Measurements from ENCODE around the gene LRRC57.
"Not testable (repeated sequence)": the region's sequence is repeated elsewhere in the genome, so short reads cannot be mapped to it uniquely, and the experiment has no call there.

LRRC57 gene

DNA sequence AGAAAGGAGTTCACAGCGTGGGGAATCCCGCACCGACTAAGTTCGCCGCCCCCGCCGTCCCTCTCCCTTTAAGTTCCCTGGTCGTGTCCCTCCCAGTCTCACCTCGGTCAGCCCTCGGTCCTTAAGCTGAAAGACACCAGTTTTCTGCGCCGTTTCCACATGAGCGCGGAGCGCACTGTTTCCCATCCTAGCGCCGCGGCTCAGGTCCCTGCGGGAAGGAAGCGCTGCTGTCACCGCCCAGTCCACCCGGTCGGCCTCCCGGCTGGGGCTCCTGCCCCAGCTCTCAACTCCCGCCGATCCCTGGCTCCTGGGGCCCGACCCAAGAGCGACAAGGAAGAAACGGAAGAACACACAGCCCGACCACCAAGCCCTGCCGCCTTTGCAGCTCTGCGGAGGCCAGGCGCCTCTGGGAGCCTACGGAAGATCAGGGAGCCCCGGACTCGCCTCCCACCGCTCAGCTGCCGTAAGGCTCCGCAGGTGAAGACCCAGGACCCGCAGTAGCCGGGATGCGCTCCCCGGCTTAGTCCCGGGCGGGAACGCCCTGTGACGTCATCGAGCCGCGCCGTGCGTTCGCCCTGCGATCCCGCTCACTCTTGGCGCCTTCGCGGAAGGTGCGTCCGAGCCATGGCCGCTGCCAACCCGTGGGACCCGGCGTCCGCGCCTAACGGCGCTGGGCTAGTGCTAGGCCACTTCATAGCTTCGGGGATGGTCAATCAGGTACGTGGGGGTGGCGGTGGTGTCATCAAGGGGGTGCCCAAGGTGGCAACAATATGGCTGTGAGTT lies at the start of gene LRRC57, which contains the start of gene HAUS2:
LRRC57 (minus strand) TSS at position 545 of the 783 bp plus-strand sequence; CDS start at position 186, 359 bp downstream.
HAUS2 (plus strand) TSS at position 590 of the 783 bp plus-strand sequence; CDS start at position 625, 35 bp downstream.
- DNase-seq (ENCODE audit: low read depth in 1 of 2, low spot score in 1 of 2): peak; percentile 73 to 82

- no peak for DNase-seq (ENCODE audit: low read depth in 1 of 2, low spot score in 1 of 2)
These were observed 47.1 kb upstream of the LRRC57 start for GRCh38 chr15:42595626-42596240.

GRCh38 chr15:42594095-42594494 lies 45.5 kb upstream of the LRRC57 start:
- DNase-seq (ENCODE audit: low read depth in 1 of 2, low spot score in 1 of 2): no peak

GRCh38 chr15:42593143-42593542 lies 44.5 kb upstream of the LRRC57 start:
- DNase-seq (ENCODE audit: low read depth in 1 of 2, low spot score in 1 of 2): no peak

- no peak for DNase-seq (ENCODE audit: low read depth in 1 of 2, low spot score in 1 of 2)
These were observed 44.1 kb upstream of the LRRC57 start for GRCh38 chr15:42592716-42593115.

DNA sequence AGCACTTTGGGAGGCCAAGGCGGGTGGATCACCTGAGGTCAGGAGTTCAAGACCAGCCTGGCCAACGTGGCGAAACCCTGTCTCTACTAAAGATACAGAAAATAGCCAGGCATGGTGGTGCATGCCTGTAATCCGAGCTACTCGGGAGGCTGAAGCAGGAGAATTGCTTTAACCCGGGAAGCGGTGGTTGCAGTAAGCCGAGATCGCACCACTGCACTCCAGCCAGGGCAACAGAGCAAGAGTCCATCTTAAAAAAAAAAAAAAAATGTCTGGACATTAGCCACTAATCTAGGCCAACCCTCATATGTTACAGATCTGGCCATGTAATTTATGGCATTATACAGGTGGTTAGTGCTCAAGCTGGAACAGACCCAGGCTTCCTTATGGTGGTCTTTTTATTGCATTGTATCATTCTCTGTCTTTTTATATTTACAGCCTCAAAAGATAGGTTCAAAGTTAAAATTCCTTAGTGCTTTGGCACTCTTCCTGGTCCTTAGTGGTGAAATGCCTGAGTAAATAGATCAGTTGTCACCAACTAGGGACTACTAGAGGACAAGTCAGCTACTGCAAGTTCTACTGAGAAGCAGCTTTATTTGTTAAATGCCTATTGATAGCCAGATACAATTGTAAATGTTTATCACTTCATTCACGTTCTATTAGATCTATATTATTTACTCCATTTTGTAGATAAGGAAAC lies 42.8 kb upstream of the LRRC57 start:
- DNase-seq (ENCODE audit: low read depth in 1 of 2, low spot score in 1 of 2): no peak

GRCh38 chr15:42590619-42591237 lies 42.1 kb upstream of the LRRC57 start:
- DNase-seq (ENCODE audit: low read depth in 1 of 2, low spot score in 1 of 2): no peak

DNA sequence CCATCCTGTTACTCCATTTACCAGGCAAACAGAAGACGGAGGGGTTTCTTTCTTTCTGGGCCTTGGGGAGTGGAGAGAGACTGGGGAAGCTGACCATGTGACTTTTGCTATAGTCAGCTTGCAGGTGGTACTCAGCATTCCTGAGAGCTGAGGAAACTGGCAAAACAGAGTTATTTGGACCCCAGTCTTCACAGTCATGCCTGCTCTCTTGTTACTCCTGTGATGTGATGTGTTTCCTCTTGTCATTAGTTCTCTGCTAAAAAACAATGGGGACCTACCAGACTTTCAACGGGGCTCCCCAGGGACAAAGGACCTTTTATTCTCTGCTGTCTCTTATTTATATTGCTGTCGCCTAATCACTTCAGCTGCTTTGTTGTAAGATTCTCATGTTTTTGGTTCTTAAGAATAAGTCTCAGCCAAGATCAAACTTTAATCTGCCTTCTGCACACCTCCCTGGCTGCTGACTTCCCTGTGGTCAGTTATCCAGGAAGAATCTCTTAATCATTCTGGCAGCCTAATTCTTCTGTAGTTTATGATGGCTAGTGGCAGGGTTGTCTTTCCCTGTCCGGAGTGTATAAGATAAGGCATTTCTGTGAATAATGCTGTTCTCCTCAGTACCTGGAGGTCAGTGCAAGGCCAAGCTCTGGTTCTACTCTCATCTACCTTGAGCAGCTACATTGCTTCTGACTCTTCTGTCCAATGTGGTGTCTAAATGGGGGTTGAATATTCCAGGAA lies 35.6 kb upstream of the LRRC57 start:
- DNase-seq (ENCODE audit: low read depth in 1 of 2, low spot score in 1 of 2): no peak

- DNase-seq (ENCODE audit: low read depth in 1 of 2, low spot score in 1 of 2): no peak
These were observed 34.2 kb upstream of the LRRC57 start for GRCh38 chr15:42582569-42583375.

- peak; percentile 63 for DNase-seq (ENCODE audit: low read depth in 1 of 2, low spot score in 1 of 2)
These were observed 32.7 kb upstream of the LRRC57 start for GRCh38 chr15:42581272-42581730.

- DNase-seq (ENCODE audit: low read depth in 1 of 2, low spot score in 1 of 2): no peak
These were observed 30.5 kb upstream of the LRRC57 start for GRCh38 chr15:42578984-42579537.

DNA sequence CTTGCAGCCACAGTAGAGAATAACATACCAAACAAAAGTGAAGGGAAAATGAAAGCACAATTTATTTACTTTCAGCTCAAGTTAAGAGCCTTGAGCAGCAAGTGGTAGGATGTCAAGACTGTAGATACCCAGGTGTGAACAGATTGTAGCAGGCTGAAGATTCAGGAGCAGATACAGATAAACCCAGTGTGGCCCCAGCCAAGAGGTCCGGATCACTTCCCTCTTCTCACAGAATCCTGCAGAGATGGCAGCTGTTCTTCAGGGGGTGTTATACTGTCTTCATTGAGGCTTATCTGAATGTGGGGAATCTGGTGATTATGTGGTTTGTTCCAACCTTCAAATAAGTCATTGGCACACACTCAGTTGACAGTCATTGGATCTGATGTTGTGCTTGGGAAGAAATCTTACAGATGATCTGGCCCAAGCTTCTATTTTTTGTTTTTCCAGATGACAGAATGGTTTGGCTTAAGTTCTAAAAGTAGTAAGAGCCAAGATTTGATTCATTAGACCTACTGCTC lies 29.0 kb upstream of the LRRC57 start:
- DNase-seq (ENCODE audit: low read depth in 1 of 2, low spot score in 1 of 2): no peak

DNA sequence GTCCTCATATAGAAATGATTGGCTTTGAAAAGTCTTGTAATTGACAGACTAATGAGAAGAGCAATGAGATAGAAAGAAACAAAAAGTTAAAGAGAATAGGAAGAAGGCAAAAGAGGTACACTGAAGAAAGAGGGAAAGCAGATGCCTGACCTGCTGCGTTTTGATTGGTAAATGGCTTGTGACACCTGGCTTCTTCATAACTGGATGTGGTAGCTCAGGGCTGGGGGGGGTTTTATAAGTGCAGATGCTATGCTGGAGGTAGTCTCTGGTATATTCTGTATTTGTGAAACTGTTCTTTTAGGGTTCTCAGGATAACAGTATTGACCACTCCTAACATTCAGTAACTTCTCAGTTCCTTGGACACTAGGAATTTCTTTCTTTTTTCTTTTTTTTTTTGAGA lies 28.2 kb upstream of the LRRC57 start:
- no peak for DNase-seq (ENCODE audit: low read depth in 1 of 2, low spot score in 1 of 2)

GRCh38 chr15:42576040-42576594 lies 27.5 kb upstream of the LRRC57 start:
- DNase-seq (ENCODE audit: low read depth in 1 of 2, low spot score in 1 of 2): no peak

DNA sequence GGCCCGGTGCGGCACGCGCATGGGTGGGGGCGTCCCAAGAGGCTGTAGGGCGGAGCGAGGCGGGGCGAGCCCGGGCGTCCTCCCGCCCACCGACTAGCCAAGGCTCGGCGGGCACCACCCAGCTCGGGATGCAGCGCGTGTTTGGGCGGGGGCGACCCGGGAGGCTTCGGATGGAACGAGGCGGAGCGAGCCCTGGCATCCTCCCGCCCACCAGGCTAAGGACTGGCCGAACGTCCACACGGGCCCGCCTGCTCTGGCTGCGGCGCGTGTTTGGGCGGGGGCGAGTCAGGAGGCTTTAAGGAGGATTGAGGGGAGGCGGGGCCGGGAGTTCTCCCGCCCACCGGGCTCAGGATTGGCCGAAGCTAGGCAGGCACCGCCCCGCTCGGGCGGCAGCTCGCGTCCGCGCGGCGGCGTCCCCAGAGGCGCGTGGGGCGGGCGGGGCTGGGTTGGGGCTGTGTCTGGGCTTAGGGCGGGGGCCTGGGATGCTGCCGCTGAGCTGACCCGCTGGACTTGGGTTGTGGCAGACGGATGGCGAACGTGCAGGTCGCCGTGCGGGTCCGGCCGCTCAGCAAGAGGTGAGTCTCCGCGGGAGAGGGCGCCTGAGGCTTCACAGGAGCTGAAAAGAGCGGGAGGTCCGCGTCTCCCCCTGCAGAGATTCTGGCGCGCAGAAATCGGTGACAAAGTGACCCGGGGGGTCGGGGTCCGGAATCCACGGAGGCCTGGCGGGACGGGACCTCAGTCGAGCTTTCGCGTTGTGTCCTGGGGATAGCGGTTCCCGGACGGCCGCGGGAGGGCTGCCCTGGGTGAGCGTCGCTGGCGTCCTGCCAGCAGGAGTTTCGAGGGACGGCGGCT lies 26.8 kb upstream of the LRRC57 start, which contains the start of gene STARD9:
STARD9 (plus strand) TSS at position 419 of the 852 bp plus-strand sequence; CDS start at position 529, 110 bp downstream.
- DNase-seq (ENCODE audit: low read depth in 1 of 2, low spot score in 1 of 2): peak; percentile 86 to 90

DNA sequence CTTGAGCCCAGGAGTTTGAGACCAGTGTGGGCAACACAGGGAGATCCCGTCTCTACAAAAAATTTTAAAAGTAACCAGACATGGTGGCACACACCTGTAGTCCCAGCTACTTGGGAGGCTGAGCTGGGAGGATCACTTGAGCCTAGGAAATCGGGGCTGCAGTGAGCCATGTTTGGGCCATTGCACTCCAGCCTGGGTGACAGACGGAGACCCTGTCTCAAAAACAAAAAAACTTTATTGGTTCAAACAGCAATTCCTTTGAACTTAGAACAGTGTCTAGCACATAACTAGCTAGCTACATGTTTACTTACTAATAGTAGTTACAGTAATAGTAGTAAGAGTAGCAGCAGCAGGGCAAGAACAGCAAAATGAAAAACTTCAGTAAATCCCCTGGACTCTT lies 10.1 kb upstream of the LRRC57 start:
- DNase-seq (ENCODE audit: low read depth in 1 of 2, low spot score in 1 of 2): no peak

DNA sequence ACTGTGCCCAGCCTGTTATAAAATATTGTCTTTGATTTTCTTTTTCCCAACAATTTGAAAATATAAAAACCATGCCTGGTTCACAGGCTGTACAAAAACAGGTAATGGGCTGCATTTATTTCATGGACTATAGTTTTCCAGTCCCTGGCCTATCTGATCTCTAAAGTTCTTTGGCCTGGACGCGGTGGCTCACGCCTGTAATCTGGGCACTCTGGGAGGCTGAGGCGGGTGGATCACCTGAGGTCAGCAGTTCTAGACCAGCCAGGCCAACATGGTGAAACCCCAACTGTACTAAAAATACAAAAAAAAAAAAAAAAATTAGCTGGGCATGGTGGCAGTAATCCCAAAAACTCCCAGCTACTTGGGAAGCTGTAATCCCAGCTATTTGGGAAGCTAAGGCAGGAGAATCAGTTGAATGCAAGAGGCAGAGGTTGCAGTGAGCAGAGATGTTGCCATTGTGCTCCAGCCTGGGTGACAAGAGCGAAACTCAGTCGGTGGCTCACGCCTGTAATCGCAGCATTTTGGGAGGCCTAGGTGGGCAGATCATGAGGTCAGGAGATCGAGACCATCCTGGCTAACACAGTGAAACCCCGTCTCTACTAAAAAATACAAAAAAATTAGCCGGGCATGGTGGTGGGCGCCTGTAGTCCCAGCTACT lies 8.1 kb upstream of the LRRC57 start:
- DNase-seq (ENCODE audit: low read depth in 1 of 2, low spot score in 1 of 2): not testable (repeated sequence)
